ENCODE measurements around the gene MEIOSIN. TPM values are rescaled to one million over a fixed set of nuclear protein-coding genes. Genes with fewer than 3 reads are reported as not detected.
A peak's percentile ranks its signal among the peaks of the same experiment; 100 is the strongest.

The MEIOSIN gene
- total RNA-seq, 4 donors from 2014 or later, result not detected

GRCh38 chr19:45712699-45713067 lies 20.6 kb upstream of the MEIOSIN start:
- Histone ChIP-seq H3K9me3 (no peaks in the 10 kb centered on the region), H3K4me3 (no peak overlapping the region), H3K27ac (no peak overlapping the region), H3K4me1 (peaks cover 5 to 16% (median 5%) of the 10 kb centered on the region in 4 donors), H3K27me3 (no peaks in the 10 kb centered on the region), H3K36me3 (peaks cover 0 to 18% (median 0%) of the 10 kb centered on the region in 4 donors)
- intact Hi-C loops (cut with DNase I; ENCODE audit: low total_unique reads) (loop anchor here (10.0 kb wide), 1 partner anchor 52 kb away; the partner anchor contains the start of gene SIX5), in situ Hi-C loops (cut with MboI; ENCODE audit: low pct_ligation_motif_present in 1 of 4, low pct_unique_long_range_greater_than_20kb in 1 of 4, low sequenced_read_pairs in 3 of 4) (no loop called here)
- no peak for TF ChIP-seq POLR2AphosphoS5 (IDR thresholded peaks at IDR 0.05)
- 93% methylated on average over 19 of the region's 25 CpGs; no CpG with 5 or more reads in 1 of the 2 donors for WGBS, 2 donors (ENCODE audit: low coverage in 1 of 2)
- DNase-seq, result no peak

GRCh38 chr19:45713141-45713540 lies 20.1 kb upstream of the MEIOSIN start:
- DNase-seq, result no peak
- intact Hi-C loops (cut with DNase I; ENCODE audit: low total_unique reads), result loop anchor here (10.0 kb wide), 1 partner anchor 52 kb away; the partner anchor contains the start of gene SIX5
- no peak overlapping the region for H3K27ac ChIP-seq
- no peak for TF ChIP-seq EP300 (IDR thresholded peaks at IDR 0.05; ENCODE audit: low read depth)
- TF ChIP-seq POLR2A (IDR thresholded peaks at IDR 0.05), result no peak
- no peak for TF ChIP-seq POLR2AphosphoS5 (IDR thresholded peaks at IDR 0.05)
- no peak for TF ChIP-seq CTCF (IDR thresholded peaks at IDR 0.05)
- no peak overlapping the region for H3K4me3 ChIP-seq
- WGBS, 2 donors (ENCODE audit: low coverage in 1 of 2), result 96% methylated on average over 15 of the region's 15 CpGs; no CpG with 5 or more reads in 1 of the 2 donors
- in situ Hi-C loops (cut with MboI; ENCODE audit: low pct_ligation_motif_present in 1 of 4, low pct_unique_long_range_greater_than_20kb in 1 of 4, low sequenced_read_pairs in 3 of 4), result no loop called here
- H3K9me3 ChIP-seq, result no peaks in the 10 kb centered on the region
- H3K36me3 ChIP-seq, result peaks cover 0 to 18% (median 0%) of the 10 kb centered on the region in 4 donors
- H3K27me3 ChIP-seq, result no peaks in the 10 kb centered on the region
- peaks cover 7 to 21% (median 9%) of the 10 kb centered on the region in 4 donors for H3K4me1 ChIP-seq

- Histone ChIP-seq H3K27me3 (no peaks in the 10 kb centered on the region), H3K27ac (no peak overlapping the region), H3K4me1 (peaks cover 11 to 29% (median 15%) of the 10 kb centered on the region in 4 donors), H3K4me3 (no peak overlapping the region), H3K36me3 (peaks cover 0 to 18% (median 0%) of the 10 kb centered on the region in 4 donors), H3K9me3 (no peaks in the 10 kb centered on the region)
- intact Hi-C loops (cut with DNase I; ENCODE audit: low total_unique reads) (loop anchor here (10.0 kb wide), 1 partner anchor 50 kb away; the partner anchor contains the start of gene SIX5), in situ Hi-C loops (cut with MboI; ENCODE audit: low pct_ligation_motif_present in 1 of 4, low pct_unique_long_range_greater_than_20kb in 1 of 4, low sequenced_read_pairs in 3 of 4) (no loop called here)
- 83% methylated on average over 3 of the region's 3 CpGs; no CpG with 5 or more reads in 1 of the 2 donors for WGBS, 2 donors (ENCODE audit: low coverage in 1 of 2)
- no peak for DNase-seq
- TF ChIP-seq POLR2AphosphoS5 (IDR thresholded peaks at IDR 0.05) (no peak), CTCF (IDR thresholded peaks at IDR 0.05) (no peak), POLR2A (IDR thresholded peaks at IDR 0.05) (no peak), EP300 (IDR thresholded peaks at IDR 0.05; ENCODE audit: low read depth) (no peak)
Observed at GRCh38 chr19:45715139-45715538, 18.1 kb upstream of the MEIOSIN start.

GRCh38 chr19:45716359-45717130 lies 16.7 kb upstream of the MEIOSIN start:
- in situ Hi-C loops (cut with MboI; ENCODE audit: low pct_ligation_motif_present in 1 of 4, low pct_unique_long_range_greater_than_20kb in 1 of 4, low sequenced_read_pairs in 3 of 4) (no loop called here), intact Hi-C loops (cut with DNase I; ENCODE audit: low total_unique reads) (loop anchor here (10.0 kb wide), 1 partner anchor 48 kb away; the partner anchor contains the start of gene SIX5)
- TF ChIP-seq EP300 (IDR thresholded peaks at IDR 0.05; ENCODE audit: low read depth) (no peak), CTCF (IDR thresholded peaks at IDR 0.05) (no peak), POLR2AphosphoS5 (IDR thresholded peaks at IDR 0.05) (no peak), POLR2A (IDR thresholded peaks at IDR 0.05) (no peak)
- Histone ChIP-seq H3K4me3 (peak overlapping the region; percentile 47 to 79 (median 60)), H3K36me3 (peaks cover 0 to 16% (median 0%) of the 10 kb centered on the region in 4 donors), H3K9me3 (no peaks in the 10 kb centered on the region), H3K4me1 (peaks cover 11 to 34% (median 17%) of the 10 kb centered on the region in 4 donors), H3K27me3 (no peaks in the 10 kb centered on the region), H3K27ac (peak overlapping the region; percentile 89 to 95 (median 93))
- 0 to 1% methylated on average over 3 to 24 of the region's 24 CpGs for WGBS, 2 donors (ENCODE audit: low coverage in 1 of 2)
- peak; percentile 51 for DNase-seq

Measured in transverse colon (tissue), 4 donors.